ENCODE measurements around the gene DRGX.

DNA sequence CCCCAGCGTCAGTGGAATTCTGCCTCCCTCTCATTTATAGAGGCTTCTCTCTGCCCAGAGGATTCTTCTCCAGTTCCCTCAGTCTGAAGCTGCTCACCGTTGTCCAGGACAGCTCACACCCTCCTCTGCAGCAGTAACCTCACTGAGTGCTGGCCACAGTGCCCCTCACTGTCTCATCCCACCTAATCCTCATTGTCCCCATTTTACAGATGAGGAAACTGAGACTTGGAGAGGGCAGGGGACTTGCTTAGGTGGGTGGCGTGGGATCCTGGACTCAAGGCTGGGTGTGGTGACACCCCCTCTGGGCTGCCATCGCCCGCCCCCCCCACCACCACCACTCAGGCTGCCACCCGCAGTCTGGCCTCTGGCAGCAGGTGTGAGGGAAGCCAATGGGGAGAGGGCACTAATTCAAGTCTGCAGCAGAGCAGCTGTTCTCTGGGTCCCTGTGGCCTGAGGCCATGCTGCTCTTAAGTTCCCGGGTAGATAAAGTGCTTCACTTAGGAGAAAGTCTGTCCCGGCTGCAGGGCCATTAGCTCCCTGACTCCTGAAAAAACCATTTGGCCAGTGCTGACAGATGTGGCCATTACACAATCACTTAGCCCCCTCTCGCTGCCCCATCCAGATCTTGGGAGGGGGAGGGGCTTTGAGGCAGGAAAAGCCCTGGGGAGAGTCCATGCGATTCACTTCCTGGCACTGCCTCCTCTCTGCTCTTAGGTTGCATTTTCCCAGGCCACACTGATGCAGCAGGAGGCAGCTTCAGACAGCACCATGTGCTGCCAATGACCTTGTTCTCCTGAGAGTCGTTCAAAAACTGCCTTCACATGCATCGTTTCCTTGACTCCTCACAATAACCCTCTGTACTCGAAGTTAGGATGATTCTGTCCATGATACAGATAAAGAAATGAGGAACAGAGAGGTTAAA, 36.3 kb downstream of the DRGX start:
- TF ChIP-seq GATA3 (IDR thresholded peaks at IDR 0.05; ENCODE audit: low read depth, low read length) (no peak), GATA2 (IDR thresholded peaks at IDR 0.05; ENCODE audit: low read depth, low read length) (peak; percentile 66; the same call in 1 of the 2 replicates)

Measured in SH-SY5Y (cell line).